Brain pericyte (primary cell): ENCODE data around the gene GRIK3.
"Not testable (repeated sequence)": the region's sequence is repeated elsewhere in the genome, so short reads cannot be mapped to it uniquely, and the experiment has no call there.

ENCODE experiments used
- DNase-seq: peaks from one replicate; pipeline ENCODE4 v3.0.0-alpha.2; 2012; ENCODE audit warnings: low read depth, low spot score

GRIK3 gene

GRCh38 chr1:36910886-36911540 is 123.3 kb downstream of the GRIK3 start:
- DNase-seq, result no peak

- DNase-seq, result no peak
Measured at GRCh38 chr1:36909946-36910725, 124.2 kb downstream of the GRIK3 start.

DNA sequence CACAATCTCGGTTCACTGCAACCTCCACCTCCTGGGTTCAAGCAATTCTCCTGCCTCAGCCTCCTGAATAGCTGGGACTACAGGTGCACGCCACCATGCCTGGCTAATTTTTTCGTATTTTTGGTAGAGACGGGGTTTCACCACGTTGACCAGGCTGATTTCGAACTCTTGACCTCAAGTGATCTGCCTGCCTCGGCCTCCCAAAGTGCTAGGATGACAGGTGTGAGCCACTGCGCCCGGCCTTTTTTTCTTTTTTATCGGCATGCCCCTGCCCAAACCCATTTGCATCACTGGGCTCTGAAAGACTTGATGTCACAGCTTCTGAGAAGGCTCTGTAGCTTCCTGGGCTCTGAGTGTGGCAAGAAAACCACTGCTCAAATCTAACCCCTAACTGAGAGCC is 125.0 kb downstream of the GRIK3 start:
- not testable (repeated sequence) for DNase-seq

GRCh38 chr1:36908096-36908495 is 126.2 kb downstream of the GRIK3 start:
- DNase-seq, result no peak

- DNase-seq, result no peak
Measured at GRCh38 chr1:36906555-36906954, 127.8 kb downstream of the GRIK3 start.

DNA sequence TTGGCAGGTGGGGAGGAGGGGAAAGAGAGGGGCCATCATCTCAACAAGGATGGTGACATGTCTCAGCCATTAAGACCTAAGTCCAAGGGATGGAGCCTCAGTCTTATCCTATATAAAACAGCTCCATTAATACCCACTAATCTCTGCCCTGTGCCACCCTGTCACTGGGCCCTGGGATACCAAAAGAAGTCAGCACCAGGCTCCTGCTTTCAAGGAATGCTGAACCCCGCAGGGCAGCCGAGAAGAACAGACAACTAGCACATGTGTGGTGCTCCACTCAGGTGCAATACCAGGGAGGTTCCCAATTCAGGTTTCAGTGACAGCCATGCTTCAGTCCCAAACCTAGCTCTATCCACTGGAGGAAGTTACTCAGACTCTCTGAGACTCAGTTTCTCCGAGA is 128.4 kb downstream of the GRIK3 start:
- DNase-seq, result no peak

DNA sequence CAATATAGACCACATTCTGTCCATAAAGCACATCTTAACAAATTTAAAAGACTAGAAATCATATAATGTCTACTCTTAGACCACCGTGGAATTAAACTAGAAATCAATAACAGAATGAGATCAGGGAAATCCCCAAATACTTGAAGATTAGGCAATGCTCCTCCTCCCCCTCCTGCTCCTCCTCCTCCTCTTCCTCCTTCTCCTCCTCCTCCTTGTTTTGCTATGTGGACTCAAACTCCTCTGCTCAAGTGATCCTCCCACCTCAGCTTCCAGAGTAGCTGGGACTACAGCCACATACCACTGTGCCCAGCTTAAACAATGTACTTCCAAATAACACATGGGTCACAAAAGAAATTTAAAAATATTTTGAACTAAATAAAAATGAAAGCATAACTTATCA is 134.2 kb downstream of the GRIK3 start:
- no peak for DNase-seq

- not testable (repeated sequence) for DNase-seq
Measured at GRCh38 chr1:36897813-36898212, 136.5 kb downstream of the GRIK3 start.

DNA sequence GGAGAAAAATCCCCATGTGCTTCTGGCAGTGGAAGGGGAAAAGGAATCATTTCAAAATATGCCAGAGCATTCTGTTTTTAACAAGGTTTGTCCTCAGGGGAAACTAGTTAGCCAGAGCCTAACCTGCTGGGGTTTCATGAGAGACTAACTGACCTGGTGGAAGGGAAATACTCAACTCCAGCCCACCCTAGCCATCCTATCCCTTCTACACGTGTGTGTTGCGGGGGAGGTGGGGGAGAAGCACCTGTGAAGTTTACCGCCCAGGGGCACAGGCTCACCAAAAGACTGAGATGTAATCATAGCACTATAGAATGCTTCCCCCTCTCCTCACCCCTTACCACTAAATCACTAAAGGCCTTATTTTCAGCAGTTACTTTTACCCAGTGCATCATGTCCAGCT is 139.5 kb downstream of the GRIK3 start:
- DNase-seq, result no peak

- no peak for DNase-seq
Measured at GRCh38 chr1:36890776-36891175, 143.5 kb downstream of the GRIK3 start.

DNA sequence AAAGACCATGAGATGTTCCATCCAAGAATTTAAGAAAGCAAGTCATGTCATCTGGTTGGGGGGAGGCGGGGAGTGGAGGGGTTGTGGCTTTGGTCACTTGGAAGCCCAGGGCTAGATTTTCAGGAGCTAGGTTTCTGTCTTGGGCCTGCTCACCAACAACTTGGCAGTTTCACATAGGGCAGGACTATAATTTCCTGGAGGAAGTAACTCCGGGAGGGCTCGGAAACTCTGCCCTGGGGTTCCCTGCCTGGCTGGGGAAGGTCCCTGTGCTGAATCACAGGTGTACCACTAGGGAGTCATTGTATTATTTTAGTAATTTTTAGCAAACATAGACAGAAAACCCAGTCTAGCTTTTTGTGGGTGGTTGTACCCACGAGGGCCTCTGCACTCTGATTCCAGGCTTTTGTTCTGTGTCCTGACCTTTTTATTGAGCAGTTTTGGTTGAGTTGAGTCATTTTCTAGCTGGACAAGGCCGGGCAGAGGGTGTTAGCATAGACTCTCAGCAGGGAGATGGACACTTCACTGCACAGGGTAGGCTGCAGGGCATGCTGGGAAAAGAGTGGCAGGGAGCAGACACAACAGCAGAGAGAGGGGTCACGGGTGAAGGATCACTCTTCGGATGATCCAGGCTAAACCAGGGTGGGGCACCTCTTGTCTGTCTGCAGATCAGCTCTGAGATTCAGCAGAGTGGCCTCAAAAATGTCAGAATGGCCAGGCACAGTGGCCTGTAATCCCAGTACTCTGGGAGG is 144.7 kb downstream of the GRIK3 start:
- no peak for DNase-seq

- DNase-seq, result no peak
Measured at GRCh38 chr1:36888811-36889477, 145.4 kb downstream of the GRIK3 start.

DNA sequence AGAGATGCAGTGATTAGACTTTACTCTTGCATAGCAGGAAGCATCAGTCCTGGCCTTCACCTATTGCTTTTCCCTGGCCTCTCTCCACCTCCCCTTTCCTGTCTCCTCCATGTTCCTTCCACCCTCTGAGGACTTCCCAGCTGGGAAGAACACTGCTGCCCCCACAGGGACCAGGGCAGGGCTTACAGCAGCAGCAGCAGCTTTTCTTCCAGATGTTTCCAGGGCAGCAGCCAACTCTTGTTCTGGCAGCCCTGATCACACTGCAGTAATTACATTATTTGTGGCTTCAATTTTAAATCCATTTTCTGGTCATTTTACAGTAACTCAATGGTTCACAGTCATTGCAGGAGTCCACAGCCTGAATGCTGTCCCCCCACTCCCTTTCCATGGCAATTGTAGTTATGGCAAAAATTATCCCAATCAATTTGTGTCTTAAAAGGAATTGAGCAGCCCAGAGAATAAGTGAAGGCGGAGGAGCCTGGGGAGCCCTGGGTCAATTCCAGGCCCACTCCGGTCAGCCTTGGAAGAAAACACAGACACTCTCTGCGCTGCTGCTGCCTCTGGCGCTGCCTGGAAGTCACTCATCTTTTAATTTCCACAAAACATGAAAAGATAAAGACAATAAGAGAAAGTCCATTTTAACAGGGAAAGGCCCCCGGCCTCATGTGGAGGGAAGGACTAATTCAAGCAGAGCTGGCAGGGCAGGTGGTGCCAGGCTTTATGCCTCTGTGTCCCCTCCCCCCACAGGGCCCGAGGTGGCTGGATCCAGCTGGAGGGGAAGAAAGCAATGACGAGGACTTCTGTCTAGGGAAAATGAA is 148.6 kb downstream of the GRIK3 start:
- DNase-seq, result no peak

DNA sequence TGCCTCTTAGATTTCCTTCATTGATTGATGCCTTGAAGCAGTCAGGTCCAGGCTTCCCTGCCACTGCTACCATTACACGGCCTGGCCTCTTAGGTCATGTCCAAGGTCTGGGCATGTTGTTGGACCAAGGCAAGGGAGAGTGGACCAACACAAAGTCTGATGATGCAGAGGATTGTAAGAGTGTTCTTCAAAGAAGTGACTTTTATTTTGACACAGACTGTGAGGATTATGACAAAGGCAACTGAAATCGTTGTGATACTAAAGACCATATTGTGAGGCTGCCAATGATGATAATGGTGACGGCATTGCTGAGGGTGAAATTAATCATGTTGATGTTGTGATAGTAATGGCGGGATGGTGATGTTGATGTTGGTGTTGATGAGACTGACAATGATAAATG is 149.5 kb downstream of the GRIK3 start:
- DNase-seq, result no peak

DNA sequence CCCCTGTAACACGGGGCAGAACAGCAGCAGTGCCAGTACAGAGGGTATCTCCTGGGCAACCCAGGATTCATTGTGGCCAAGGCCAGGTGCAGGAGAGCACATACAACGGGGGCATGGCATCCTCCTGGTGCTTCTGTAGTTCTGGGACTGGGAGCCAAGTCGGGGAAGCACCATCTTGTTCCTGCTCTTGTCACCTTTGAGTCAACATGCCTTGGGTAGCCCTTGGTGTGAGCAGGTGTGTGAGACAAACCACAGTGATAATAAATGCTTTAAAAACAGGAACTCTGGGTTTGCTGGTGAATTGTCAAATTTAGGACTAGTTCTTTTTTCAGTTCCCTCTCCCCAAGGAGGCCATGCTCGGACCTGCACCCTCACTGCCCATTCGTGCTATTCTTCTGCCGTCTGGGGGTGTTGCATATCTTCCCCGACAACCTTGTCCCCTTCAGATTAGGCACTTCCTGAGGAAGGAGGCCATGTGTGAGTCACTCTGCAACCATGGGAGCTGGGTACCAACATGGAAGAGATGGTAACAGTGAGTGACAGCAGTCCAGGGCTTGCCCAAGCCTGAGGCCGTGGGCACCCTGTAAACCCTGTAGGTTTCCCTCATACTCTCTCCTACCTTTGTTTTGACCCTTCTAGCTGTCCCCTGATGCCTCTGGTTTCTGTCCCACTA is 150.2 kb downstream of the GRIK3 start:
- DNase-seq, result no peak

DNA sequence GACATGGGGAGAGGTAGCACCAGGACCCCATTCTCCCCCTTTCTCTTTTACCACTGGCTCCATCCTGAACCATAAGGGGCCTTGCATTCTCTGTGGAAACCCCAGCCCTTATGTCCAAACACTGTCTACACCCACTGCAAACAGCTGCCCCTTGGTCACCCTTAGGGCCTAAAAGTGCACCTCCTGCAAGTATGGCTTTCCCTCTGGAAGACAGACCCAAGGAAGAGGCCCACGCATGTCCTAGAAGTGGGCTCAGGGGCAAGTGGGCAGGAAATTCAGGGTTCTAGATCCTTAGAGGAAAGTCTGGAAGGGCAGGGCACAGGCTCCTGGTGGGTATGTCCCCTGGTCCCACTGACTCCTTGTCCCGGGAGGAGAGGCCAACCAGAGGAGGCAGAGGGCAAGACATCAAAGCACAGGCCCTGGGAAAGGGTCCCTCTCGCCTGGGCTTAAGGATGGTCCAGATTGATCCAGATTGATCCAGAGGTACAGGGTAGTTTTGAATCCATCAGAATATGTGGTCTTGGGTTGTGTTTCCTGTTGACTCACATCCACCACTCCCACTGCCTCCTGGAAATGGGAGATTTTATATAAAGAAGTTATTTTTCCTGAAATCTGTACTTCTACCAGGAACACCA is 150.9 kb downstream of the GRIK3 start:
- no peak for DNase-seq

GRCh38 chr1:36882536-36883285 is 151.6 kb downstream of the GRIK3 start:
- DNase-seq, result no peak

- DNase-seq, result no peak
Measured at GRCh38 chr1:36881541-36881940, 152.8 kb downstream of the GRIK3 start.

DNA sequence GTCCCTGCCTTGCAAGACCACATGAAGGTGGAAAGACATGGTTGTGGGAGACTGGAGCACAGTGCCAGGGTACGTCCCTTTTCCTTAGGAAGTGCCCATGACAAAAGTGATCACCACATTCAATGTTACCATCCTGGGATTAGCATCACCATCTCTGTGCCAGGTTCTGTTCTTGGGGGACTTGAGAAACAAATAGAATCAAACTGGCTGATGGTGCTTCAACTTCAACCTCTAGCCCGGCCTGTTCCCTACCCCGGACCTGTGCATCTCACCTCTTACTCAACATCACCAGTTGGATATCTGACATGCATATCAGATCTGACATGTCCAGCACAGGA is 153.3 kb downstream of the GRIK3 start:
- no peak for DNase-seq
